Glomerular visceral epithelial cell (primary cell): ENCODE data around the gene OGT.

Experiments used
- DNase-seq: peaks from one replicate; pipeline ENCODE4 v3.0.0-alpha.2; 2016; ENCODE audit errors: extremely low spot score

The OGT gene

DNA sequence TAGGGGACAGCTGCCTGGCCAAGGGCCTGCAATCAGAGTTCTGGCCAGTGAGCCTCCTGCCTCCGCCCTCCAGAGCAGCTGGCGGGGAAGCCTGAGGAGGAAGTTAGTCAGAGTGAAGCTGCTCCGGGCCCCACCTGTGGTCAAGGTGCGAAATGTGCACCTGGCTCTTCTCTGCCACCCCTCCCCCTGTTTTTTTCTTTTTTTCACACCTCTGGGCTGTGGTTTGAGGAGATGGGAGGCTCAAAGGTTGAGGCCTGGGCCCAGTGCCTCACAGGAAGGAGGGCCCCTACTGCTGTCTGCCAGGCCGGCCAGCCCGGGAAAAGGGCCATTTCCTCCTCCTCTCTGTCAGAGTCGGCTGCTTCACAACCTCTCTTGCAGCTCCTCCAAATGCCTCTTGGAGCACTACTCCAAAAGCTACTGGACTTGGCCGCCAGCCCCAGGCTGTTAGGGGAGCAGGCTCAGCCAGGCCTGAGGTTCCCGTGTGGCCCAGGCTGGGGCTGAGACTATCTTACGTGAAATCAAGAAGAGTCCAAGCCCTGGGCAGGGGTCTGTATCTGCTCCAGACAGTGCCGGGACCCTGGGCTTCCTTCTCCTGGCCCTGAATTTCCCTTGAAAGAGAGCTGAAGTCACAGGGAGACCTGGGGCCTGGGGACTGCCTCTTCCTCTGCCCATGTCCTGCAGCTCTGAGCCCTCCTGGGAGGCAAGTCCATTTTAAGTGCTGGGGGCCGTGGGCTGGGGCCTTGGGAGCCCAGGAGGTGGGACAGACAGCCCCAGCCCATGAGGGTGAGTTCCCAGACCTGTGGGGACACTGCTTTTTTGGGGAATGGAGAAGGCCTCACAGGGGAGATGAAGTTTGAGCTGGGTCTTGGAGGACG, 89.9 kb downstream of the OGT start:
- DNase-seq: peak; percentile 65

DNA sequence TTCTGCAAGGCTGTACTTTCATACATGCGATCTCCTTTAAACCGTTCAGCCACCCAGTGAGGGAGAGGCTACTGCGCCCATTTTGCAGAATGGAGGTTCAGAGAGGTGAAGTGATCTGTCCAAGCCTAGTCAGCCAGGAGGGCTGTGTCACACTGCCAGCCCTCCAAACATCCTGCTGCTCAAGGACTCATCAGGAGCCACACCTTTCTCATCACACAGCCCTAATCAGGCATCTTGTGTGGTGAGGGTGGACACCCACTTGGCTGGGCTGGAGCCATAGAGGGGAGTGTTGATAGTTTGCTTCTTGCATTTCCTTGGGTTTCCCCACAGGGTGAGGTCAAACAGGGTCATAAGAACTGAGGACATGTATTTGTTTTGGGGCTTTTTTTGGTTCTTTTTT, 90.8 kb downstream of the OGT start:
- no peak for DNase-seq

DNA sequence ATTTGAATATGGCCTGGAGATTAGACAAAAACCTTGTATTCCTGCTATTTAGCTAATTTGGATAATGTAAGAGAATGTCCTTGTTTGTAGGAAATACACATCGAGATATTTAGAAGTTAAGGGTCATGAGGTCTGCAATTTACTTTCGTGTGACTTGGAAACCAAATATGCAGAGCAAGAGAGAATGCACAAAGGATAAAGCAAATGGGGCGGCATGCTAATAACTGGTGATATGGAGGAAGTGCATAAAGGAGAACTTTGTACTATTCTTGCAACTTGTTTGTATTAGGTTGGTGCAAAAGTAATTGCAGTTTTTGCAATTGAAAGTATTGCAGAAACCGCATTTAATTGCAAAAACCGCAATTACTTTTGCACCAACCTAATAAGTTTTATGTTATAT, 92.6 kb downstream of the OGT start:
- no peak for DNase-seq
